Kidney (tissue), 14 donors: Measurements from ENCODE around the gene AQP12A. TPM values are rescaled to one million over a fixed set of nuclear protein-coding genes. Genes with fewer than 3 reads are reported as not detected.

Experiments used
- DNase-seq, 5 donors: peaks; one replicate each; pipeline ENCODE4 v3.0.0-alpha.2; 2013 to 2020
- FAIRE-seq: peaks from 2 replicates; lab custom pipeline; 2012; peaks lifted over from hg19 to GRCh38; lab: Jason Lieb, UNC
- H3K27ac ChIP-seq, 2 donors: one replicate each; pipeline ENCODE4 v1.7.0; 2013; ENCODE audit warnings: low read depth in 2 of 2, low read length in 2 of 2, inconsistent platforms in 1 of 2
- H3K27me3 ChIP-seq: one replicate; pipeline ENCODE4 v1.7.1; 2013; ENCODE audit warnings: low read length, inconsistent platforms; ENCODE audit not compliant: control insufficient read depth, insufficient read depth
- H3K36me3 ChIP-seq, 3 donors: one replicate each; pipeline versions ENCODE4 v1.7.0 to v1.7.1; 2013; ENCODE audit warnings: low read length in 3 of 3, control low read depth in 1 of 3, inconsistent platforms in 1 of 3; ENCODE audit not compliant: insufficient read depth in 3 of 3, control insufficient read depth in 2 of 3
- H3K4me1 ChIP-seq, 3 donors: one replicate each; pipeline versions ENCODE4 v1.7.0 to v1.7.1; 2013; ENCODE audit warnings: low read length in 3 of 3, inconsistent platforms in 1 of 3, low read depth in 1 of 3; ENCODE audit not compliant: control insufficient read depth in 2 of 3, insufficient read depth in 2 of 3
- H3K4me3 ChIP-seq, 3 donors: one replicate each; pipeline versions ENCODE4 v1.7.0 to v1.8.1; 2013; ENCODE audit warnings: low read length in 3 of 3, control low read depth in 1 of 3, inconsistent platforms in 1 of 3
- H3K9ac ChIP-seq, 3 donors: one replicate each; pipeline versions ENCODE4 v1.7.0 to v1.7.1; 2013; ENCODE audit warnings: low read length in 3 of 3, control low read depth in 1 of 3, inconsistent platforms in 1 of 3
- H3K9me3 ChIP-seq, 3 donors: one replicate each; pipeline versions ENCODE4 v1.7.0 to v1.7.1; 2013; ENCODE audit warnings: low read length in 3 of 3, control low read depth in 1 of 3, inconsistent platforms in 1 of 3; ENCODE audit not compliant: control insufficient read depth in 2 of 3, insufficient read depth in 1 of 3
- CTCF ChIP-seq: IDR thresholded peaks from 3 replicates; pipeline ENCODE4 v1.5.1; 2012; ENCODE audit warnings: mild to moderate bottlenecking, moderate library complexity, borderline replicate concordance; ENCODE audit not compliant: insufficient read depth; ENCODE audit errors: extremely low read depth
- intact Hi-C: fragments of 100-400 bp; cut with DNase I; formaldehyde crosslinking; loops from one replicate; pipeline ENCODE4 v1.11.1; 2022
- polyA plus RNA-seq: library from polyadenylated mRNA; stranded (reverse); fragments of 350-450 nt; fragmentation: Illumina TruSeq; extraction: RNeasy Lipid Tissue Mini Kit (QIAGEN cat#74804); gene quantifications from one replicate; pipeline ENCODE4 v1.2.3, GENCODE V29; 2014; ENCODE audit warnings: low read depth, low replicate concordance; ENCODE audit not compliant: insufficient read depth
- total RNA-seq: library from RNA; stranded (reverse); fragmentation: NEBNext Ultra II Directional; extraction: Animal tissue kit (Norgen Biotek cat#: 25700); gene quantifications from one replicate; pipeline ENCODE4 v1.2.1, GENCODE V29; 2021
- donor health status: control.
- donor health status: control.
- donor health status: control.
- donor health status: control.
- donor health status: control.
- donor health status: DM: yes; HTN: yes; CAD: no.
- donor health status: Normal renal cell carcinoma (clear cell type).

Gene AQP12A
- total and polyA plus RNA-seq, 2 donors from 2014 or later, result not detected

GRCh38 chr2:240662681-240663080 is 29.0 kb upstream of the AQP12A start:
- TF ChIP-seq CTCF, result no peak
- Histone ChIP-seq H3K36me3 (no peaks in the 10 kb centered on the region), H3K9ac (no peak overlapping the region), H3K27me3 (peaks cover 2% of the 10 kb centered on the region), H3K4me1 (no peaks in the 10 kb centered on the region), H3K27ac (no peak overlapping the region), H3K4me3 (no peak overlapping the region), H3K9me3 (peaks cover 0 to 3% (median 0%) of the 10 kb centered on the region in 3 donors)
- no peak for FAIRE-seq
- intact Hi-C loops, result no loop called here
- no peak for DNase-seq

GRCh38 chr2:240663546-240664190 is 28.0 kb upstream of the AQP12A start:
- intact Hi-C loops, result no loop called here
- TF ChIP-seq CTCF, result no peak

GRCh38 chr2:240664622-240665021 is 27.0 kb upstream of the AQP12A start:
- no peak overlapping the region for H3K9ac ChIP-seq
- intact Hi-C loops, result no loop called here

More at GRCh38 chr2:240663546-240664190, 28.0 kb upstream of the AQP12A start:
- FAIRE-seq (no peak), DNase-seq (no peak)
- Histone ChIP-seq H3K4me1 (no peaks in the 10 kb centered on the region), H3K9ac (no peak overlapping the region), H3K27ac (no peak overlapping the region), H3K4me3 (no peak overlapping the region), H3K36me3 (no peaks in the 10 kb centered on the region), H3K27me3 (peaks cover 2% of the 10 kb centered on the region), H3K9me3 (peaks cover 0 to 3% (median 0%) of the 10 kb centered on the region in 3 donors)

More at GRCh38 chr2:240664622-240665021, 27.0 kb upstream of the AQP12A start:
- Histone ChIP-seq H3K27ac (no peak overlapping the region), H3K9me3 (peaks cover 0 to 3% (median 0%) of the 10 kb centered on the region in 3 donors), H3K36me3 (no peaks in the 10 kb centered on the region), H3K4me3 (no peak overlapping the region), H3K4me1 (no peaks in the 10 kb centered on the region), H3K27me3 (no peaks in the 10 kb centered on the region)
- FAIRE-seq (no peak), DNase-seq (no peak)
- no peak for TF ChIP-seq CTCF
